ENCODE data around the gene IFT27. TPM values are rescaled to one million over a fixed set of nuclear protein-coding genes. Genes with fewer than 3 reads are reported as not detected.

Gene IFT27, protein sequence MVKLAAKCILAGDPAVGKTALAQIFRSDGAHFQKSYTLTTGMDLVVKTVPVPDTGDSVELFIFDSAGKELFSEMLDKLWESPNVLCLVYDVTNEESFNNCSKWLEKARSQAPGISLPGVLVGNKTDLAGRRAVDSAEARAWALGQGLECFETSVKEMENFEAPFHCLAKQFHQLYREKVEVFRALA
- total RNA-seq = 10 to 100 TPM; 26.0 to 38.8 (median 29.5) TPM
- polyA plus RNA-seq = 10 to 100 TPM; 14.2 to 20.0 TPM
- long read RNA-seq, donor 1, transcript IFT27-205 (7 exons, 1,095 nt) = major isoform, 29 of 47 reads
- long read RNA-seq, donor 1, partial matches to known transcripts = 11 of 47 reads
- long read RNA-seq, donor 1, other reads (novel, unspliced or antisense) = 7 of 47 reads
- long read RNA-seq, donor 2, transcript IFT27-205 (7 exons, 1,095 nt) = major isoform, 19 of 21 reads
- long read RNA-seq, donor 2, partial matches to known transcripts = 0 of 21 reads
- long read RNA-seq, donor 2, other reads (novel, unspliced or antisense) = 0 of 21 reads
- long read RNA-seq, donor 3, transcript IFT27-205 (7 exons, 1,095 nt) = major isoform, 24 of 47 reads
- long read RNA-seq, donor 3, partial matches to known transcripts = 16 of 47 reads
- long read RNA-seq, donor 3, other reads (novel, unspliced or antisense) = 6 of 47 reads

DNA sequence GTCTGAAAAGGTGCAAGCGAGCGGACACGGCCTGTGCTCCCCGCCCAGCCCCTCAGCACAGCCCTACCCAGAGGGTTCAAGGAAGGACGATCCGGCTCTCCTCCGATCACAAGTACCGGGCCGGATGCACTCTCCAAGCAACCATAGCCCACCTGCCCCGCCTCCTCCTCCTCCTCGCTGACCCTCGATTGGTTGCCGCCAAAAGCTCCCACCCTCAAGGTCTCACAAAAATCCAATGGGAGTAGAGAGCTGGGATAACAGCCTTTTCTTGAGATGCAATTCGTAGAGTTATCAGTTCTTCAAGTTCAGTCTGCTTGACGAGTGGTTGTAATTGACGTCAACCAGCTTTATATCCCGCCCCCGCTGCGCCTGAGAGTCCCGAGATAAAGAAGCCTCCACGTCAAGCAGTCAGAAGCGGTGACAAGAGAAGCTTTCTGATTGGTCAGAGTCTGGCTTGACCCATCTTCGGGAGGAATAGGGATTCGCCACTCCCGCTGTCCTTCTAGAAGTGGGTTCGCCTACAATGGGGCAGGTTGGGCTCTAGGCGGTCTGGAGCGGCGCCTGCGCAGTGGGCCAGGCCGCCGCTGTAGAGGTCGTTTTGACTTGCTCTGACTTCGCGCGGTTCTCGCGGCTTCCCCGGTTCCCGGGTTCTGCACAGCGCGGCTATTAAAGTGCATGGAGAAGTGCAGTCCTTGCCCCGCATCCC is at the start of gene IFT27:
Gene IFT27, minus strand, starts transcription at position 156 of the 706 bp plus-strand sequence. CDS start 412 bp downstream, outside the sequence.
- intact Hi-C loops (cut with DNase I) = loop anchor here in 2 of 4 donors (5.0 to 10.0 kb wide), 3 partner anchors 196 to 429 kb away; partner anchors contain the start of gene KCTD17 (in 1 of the 2)
- H3K4me1 ChIP-seq (ENCODE audit: insufficient read depth) = peaks cover 5% of the 10 kb centered on the region
- peak within 1 kb of the TSS; percentile 71 to 89 for H3K27ac ChIP-seq
- H3K27me3 ChIP-seq = no peaks in the 10 kb centered on the region
- TF ChIP-seq EP300 (IDR thresholded peaks at IDR 0.05) = no peak
- peak; percentile 26 for TF ChIP-seq POLR2A (IDR thresholded peaks at IDR 0.05)
- DNase-seq = peak; percentile 96 to 100 (median 98)
- WGBS, 3 donors = 0 to 1% (median 0%) methylated on average over 43 of the region's 43 CpGs
- H3K9me3 ChIP-seq = no peaks in the 10 kb centered on the region
- no peaks in the 10 kb centered on the region for H3K36me3 ChIP-seq
- peak within 1 kb of the TSS; percentile 98 for H3K4me3 ChIP-seq

DNA sequence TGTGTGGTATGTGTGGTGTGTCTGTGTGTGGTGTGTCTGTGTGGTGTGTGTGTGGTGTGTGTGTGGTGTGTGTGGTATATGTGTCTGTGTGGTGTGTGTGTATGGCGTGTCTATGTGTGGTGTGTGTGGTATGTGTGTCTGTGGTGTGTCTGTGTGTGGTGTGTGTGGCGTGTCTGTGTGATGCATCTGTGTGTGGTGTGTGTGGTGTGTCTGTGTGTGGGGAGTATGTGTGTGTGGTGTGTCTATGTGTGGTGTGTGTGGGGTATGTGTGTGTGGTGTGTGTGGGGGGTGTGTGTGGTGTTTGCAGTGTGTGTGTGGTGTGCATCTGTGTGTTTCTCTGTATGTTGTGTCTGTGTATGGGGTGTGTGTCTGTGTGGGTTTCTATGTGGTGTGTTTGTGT is 48.7 kb upstream of the IFT27 start:
- DNase-seq = no peak
- H3K36me3 ChIP-seq = no peaks in the 10 kb centered on the region
- H3K27ac ChIP-seq = no peak overlapping the region
- no peak for TF ChIP-seq POLR2A (IDR thresholded peaks at IDR 0.05)
- no peak for TF ChIP-seq CTCF (IDR thresholded peaks at IDR 0.05)
- no peak for TF ChIP-seq EP300 (IDR thresholded peaks at IDR 0.05)
- 89 to 100% (median 95%) methylated on average over 2 of the region's 2 CpGs for WGBS, 3 donors
- H3K27me3 ChIP-seq = no peaks in the 10 kb centered on the region
- H3K4me1 ChIP-seq (ENCODE audit: insufficient read depth) = no peaks in the 10 kb centered on the region
- no peaks in the 10 kb centered on the region for H3K9me3 ChIP-seq
- intact Hi-C loops (cut with DNase I) = no loop called here
- no peak overlapping the region for H3K4me3 ChIP-seq

DNA sequence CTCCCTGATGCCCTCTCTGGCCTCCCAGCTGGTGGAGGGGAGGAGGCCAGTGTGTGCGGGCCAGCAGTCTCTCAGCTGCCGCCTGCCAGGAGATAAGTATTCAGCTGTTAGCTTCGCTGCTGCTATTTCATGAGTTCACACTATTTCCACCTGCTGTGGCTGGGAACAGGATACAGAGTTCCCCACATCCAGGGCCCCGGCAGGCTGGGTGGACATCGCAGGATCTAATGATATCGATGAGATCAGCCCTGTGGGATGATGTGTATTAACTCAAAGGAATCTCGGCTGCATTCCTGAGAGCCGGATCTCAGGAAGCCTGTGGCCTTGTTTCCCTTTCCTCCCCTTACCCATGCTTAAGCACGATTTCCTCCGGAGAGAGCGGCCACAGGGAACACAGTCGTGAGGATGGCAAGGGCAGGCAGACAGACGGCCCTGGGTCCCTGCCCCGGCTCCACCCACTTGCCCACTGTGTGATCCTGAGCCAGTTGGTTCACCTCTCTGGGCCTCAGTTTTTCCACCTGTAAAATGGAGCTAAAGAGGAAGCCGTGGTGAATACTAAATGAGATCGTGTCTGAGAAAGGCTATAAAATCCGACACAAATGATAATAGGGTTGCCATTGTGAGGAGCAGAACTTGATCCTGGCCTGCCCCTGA is 47.4 kb upstream of the IFT27 start:
- Histone ChIP-seq H3K27ac (no peak overlapping the region), H3K4me3 (no peak overlapping the region), H3K4me1 (ENCODE audit: insufficient read depth) (no peaks in the 10 kb centered on the region), H3K9me3 (no peaks in the 10 kb centered on the region), H3K27me3 (no peaks in the 10 kb centered on the region), H3K36me3 (no peaks in the 10 kb centered on the region)
- no peak for DNase-seq
- 22 to 33% (median 27%) methylated on average over 17 of the region's 17 CpGs for WGBS, 3 donors
- intact Hi-C loops (cut with DNase I) = no loop called here
- TF ChIP-seq POLR2A (IDR thresholded peaks at IDR 0.05) = no peak
- TF ChIP-seq EP300 (IDR thresholded peaks at IDR 0.05) = no peak
- TF ChIP-seq CTCF (IDR thresholded peaks at IDR 0.05) = no peak

GRCh38 chr22:36822581-36822980 is 46.7 kb upstream of the IFT27 start:
- intact Hi-C loops (cut with DNase I) = no loop called here
- TF ChIP-seq EP300 (IDR thresholded peaks at IDR 0.05) = no peak
- no peak for TF ChIP-seq POLR2A (IDR thresholded peaks at IDR 0.05)
- no peak for TF ChIP-seq CTCF (IDR thresholded peaks at IDR 0.05)
- WGBS, 3 donors = 61 to 69% (median 67%) methylated on average over 6 of the region's 6 CpGs
- no peak overlapping the region for H3K4me3 ChIP-seq
- DNase-seq = no peak
- H3K36me3 ChIP-seq = no peaks in the 10 kb centered on the region
- H3K27me3 ChIP-seq = no peaks in the 10 kb centered on the region
- H3K27ac ChIP-seq = no peak overlapping the region
- no peaks in the 10 kb centered on the region for H3K9me3 ChIP-seq
- no peaks in the 10 kb centered on the region for H3K4me1 ChIP-seq (ENCODE audit: insufficient read depth)

Measured in ovary (tissue), 10 donors.